Measurements from ENCODE around the gene HSDL2.

- TF ChIP-seq POLR2A (IDR thresholded peaks at IDR 0.05; ENCODE audit: extremely low read depth, insufficient read length): no peak
- TF ChIP-seq, protein P1, sequence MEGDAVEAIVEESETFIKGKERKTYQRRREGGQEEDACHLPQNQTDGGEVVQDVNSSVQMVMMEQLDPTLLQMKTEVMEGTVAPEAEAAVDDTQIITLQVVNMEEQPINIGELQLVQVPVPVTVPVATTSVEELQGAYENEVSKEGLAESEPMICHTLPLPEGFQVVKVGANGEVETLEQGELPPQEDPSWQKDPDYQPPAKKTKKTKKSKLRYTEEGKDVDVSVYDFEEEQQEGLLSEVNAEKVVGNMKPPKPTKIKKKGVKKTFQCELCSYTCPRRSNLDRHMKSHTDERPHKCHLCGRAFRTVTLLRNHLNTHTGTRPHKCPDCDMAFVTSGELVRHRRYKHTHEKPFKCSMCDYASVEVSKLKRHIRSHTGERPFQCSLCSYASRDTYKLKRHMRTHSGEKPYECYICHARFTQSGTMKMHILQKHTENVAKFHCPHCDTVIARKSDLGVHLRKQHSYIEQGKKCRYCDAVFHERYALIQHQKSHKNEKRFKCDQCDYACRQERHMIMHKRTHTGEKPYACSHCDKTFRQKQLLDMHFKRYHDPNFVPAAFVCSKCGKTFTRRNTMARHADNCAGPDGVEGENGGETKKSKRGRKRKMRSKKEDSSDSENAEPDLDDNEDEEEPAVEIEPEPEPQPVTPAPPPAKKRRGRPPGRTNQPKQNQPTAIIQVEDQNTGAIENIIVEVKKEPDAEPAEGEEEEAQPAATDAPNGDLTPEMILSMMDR (IDR thresholded peaks at IDR 0.05; ENCODE audit: low read depth, low read length): no peak
- TF ChIP-seq, protein P2, sequence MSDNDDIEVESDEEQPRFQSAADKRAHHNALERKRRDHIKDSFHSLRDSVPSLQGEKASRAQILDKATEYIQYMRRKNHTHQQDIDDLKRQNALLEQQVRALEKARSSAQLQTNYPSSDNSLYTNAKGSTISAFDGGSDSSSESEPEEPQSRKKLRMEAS (IDR thresholded peaks at IDR 0.05; ENCODE audit: low read depth, low read length): no peak
- no peak for TF ChIP-seq MYC (IDR thresholded peaks at IDR 0.05; ENCODE audit: low read depth, low read length)
These were observed 115.7 kb downstream of the HSDL2 start for GRCh38 chr9:112495614-112496013.

All from NB4 (cell line).